NB4 (cell line): ENCODE results near the gene HARS1.

Experiments
- POLR2A ChIP-seq: IDR thresholded peaks from 2 replicates; pipeline ENCODE4 v1.6.1; 2011; ENCODE audit warnings: mild to moderate bottlenecking; ENCODE audit not compliant: insufficient read length; ENCODE audit errors: extremely low read depth
- TF ChIP-seq, protein P1 (sequence below): IDR thresholded peaks from one replicate; pipeline ENCODE4 v1.5.1; 2012; ENCODE audit warnings: low read depth, low read length

DNA sequence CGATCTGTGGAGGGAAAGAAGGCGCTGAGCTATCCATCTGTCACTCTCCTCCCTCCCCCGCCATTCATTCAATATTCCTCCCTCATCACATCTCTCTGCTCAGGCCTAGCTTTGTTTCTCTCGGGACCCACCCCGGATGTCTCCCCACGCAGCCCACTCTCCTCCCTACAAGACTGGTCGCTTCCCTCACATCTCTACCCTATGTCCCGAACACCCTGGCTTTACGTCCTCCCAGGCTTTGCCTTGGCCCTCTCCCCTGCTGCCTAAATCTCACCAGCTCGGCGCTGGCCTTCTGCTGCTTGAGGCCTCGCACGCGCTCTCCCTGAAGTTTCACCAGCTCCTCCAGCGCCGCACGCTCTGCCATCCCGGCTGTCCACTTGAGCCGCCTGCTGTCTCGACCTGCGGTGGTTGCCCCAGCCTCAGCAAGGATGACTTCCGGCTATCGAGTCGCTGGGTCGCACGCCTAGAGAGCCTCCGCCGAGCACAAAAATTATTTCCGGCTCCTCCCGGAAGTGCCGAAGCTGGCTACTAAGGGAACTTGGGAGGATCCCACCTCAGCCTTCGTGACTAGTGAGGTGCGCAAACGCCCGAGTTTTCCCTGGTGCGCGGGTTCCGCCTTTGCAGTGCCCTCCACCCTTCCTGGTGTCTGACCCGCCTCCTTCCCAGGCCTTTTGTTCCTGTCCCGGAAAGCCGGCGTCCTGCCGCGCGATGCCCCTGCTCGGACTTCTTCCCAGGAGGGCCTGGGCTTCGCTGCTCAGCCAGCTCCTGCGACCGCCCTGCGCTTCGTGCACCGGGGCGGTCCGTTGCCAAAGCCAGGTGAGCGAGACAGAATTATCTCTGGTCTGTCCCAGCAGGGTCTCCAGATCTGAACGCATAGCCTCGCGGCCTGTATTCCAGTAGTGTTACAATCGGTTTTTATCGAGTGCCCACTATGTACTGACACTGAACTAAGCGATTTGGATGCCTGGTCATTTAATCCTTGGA lies at the start of gene HARS1, which contains the start of gene HARS2:
- TF ChIP-seq, protein P1, sequence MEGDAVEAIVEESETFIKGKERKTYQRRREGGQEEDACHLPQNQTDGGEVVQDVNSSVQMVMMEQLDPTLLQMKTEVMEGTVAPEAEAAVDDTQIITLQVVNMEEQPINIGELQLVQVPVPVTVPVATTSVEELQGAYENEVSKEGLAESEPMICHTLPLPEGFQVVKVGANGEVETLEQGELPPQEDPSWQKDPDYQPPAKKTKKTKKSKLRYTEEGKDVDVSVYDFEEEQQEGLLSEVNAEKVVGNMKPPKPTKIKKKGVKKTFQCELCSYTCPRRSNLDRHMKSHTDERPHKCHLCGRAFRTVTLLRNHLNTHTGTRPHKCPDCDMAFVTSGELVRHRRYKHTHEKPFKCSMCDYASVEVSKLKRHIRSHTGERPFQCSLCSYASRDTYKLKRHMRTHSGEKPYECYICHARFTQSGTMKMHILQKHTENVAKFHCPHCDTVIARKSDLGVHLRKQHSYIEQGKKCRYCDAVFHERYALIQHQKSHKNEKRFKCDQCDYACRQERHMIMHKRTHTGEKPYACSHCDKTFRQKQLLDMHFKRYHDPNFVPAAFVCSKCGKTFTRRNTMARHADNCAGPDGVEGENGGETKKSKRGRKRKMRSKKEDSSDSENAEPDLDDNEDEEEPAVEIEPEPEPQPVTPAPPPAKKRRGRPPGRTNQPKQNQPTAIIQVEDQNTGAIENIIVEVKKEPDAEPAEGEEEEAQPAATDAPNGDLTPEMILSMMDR: no peak
- TF ChIP-seq POLR2A: peak; percentile 88
